HG02623 (cell line): ENCODE measurements around the gene AOPEP.
A peak's percentile ranks its signal among the peaks of the same experiment; 100 is the strongest.
"Not testable (repeated sequence)": the region's sequence is repeated elsewhere in the genome, so short reads cannot be mapped to it uniquely, and the experiment has no call there.

Source experiments
- ATAC-seq: cut with Tn5 transposase; IDR thresholded peaks from one replicate; pipeline ENCODE4 v1.9.1; 2021; ENCODE audit warnings: moderate library complexity; ENCODE audit not compliant: unreplicated experiment

The AOPEP gene

DNA sequence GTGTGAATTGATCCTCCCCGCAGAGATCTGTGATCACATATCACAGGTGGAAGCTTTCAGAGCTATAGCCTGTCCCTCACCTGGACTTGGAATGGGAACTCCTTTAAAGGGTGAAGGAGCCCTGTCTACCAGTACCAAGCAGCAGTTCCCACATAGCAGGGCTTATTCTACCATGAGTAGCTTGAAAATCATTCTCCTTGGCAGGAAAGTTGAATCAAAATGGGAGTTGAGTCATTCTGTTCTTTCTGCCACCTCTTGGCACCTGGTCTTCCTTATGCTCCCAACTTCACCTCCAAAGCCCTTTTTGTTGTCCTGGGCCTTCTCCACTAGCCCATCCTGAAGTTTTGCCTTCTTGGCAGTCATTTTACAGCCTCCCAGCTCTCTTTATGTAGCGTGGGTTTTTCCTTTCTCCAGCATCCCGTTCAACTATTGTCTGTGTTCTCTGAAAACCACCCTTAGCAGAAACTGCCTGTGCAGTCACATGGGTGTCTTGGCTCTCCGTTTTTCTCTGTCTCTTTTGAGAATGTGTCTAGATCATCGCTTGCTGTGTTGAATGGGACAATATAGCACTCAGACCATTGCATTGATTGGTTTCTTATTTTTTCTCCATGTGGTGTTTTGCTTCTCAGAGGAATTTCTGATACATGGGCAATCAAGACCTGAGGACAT is 222.2 kb downstream of the AOPEP start:
- ATAC-seq: no peak

DNA sequence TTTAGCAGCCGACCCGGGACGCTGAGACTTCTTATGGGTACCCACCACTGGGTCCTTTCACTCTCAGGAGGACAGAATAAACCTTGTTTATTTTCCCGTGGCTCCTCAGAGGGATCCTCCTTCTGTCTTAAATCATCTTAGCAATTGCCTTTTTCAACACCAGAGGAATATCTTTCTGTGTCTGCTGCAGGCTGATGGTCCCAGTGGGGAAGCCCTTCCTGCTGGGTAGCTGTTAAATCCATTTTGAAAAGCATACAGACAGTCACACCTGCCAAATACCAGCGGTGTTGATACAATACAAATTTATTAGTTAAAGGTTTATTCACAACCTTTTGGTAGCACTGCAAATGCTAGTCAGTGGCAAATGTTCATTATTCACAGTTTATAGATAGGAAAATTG is 222.9 kb downstream of the AOPEP start:
- no peak for ATAC-seq

DNA sequence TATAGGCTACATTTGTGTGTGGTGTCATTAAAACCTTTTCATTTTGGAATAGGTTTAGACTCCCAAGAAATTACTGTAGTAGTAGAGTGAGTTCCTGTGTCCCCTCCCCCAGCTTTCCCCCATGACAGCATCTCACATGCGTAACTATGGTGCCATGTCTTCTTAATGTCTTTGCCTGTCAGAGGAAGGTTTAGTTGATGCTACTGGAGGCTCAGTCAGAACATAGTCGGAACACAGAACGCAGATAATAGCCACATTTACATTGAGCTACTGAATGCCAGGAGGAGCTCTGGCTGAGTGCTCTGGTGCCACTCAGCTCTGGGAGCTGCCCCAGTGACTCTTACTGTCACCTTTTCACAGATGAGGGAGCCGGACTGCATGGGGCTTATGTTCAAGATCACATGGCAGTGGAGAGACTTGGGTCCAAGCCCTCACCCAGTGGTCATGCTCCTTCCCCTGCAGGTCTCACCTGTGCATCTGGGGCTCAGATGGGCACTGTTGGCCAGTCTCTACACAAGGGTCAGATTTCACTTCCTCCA is 223.6 kb downstream of the AOPEP start:
- ATAC-seq: no peak

DNA sequence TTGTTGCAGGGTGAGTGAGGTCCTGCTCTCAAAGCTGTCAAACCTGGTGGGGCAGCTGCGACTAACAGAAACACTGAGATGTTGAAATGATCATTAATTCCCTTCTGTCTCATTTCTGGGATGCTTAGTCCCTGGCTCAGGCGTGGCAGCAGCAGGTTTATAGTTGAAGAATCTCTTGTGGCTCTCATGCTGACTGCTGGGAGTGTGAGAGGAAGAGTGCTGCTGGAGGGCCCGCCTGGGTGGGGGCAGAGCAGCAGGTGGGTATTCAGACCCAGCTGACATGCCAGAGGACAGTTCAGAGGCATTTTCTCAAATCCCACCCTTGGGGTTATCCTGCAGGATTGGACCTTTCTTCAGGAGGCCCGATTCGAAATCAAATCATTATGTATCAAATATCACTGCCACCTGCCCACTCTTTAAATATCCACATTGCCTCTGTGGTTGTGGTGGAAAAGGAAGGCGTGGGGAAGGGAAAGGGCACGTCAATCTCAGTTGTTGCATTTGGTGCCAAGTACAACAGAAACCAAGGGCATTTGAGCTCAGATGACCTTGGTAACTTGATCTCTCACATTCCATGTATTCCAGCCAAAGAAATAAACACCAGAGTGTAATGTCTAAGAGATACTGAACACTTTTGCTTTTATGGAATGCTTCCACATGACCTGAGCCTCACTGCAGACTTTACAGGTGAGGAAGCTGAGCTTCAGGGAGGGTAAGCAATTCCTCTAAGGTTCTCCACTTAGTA is 224.3 kb downstream of the AOPEP start:
- no peak for ATAC-seq

DNA sequence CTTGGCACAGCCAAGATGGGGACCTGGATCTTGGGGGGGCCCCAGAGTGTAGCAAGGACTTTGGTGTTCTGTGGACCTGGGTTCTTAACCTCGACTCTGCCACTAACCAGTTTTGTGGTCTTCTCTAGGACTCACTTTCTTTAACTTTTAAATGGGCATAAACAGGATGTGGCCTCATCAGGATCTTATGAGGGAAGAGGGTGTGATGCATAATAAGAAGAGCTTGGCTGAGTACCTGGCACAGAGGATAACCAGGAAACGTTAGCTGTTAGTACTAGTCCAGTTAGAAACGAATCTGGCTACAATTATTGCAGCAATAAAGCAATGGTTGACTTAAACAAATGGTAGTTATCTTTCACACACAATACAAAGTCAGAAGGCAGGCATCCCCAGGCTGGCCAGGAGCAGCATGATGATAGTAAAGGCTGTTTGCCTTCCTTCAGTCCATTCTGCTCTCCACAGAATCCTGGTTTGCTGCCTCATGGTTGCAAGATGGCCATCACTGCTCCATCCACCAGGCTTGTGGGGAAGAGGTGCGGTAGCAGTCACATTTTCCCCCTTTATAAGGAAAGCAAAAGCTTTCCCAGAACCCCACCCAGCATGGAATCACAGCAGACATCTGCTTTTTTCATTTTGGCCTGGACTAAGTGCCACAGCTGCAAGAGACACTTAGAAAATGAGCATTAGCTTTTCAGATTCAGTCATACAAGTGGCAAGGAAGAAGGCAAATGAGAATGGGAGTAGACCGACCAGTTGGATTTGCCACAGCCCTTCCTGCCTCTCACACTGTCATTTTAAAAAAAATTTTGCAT is 225.0 kb downstream of the AOPEP start:
- no peak for ATAC-seq

DNA sequence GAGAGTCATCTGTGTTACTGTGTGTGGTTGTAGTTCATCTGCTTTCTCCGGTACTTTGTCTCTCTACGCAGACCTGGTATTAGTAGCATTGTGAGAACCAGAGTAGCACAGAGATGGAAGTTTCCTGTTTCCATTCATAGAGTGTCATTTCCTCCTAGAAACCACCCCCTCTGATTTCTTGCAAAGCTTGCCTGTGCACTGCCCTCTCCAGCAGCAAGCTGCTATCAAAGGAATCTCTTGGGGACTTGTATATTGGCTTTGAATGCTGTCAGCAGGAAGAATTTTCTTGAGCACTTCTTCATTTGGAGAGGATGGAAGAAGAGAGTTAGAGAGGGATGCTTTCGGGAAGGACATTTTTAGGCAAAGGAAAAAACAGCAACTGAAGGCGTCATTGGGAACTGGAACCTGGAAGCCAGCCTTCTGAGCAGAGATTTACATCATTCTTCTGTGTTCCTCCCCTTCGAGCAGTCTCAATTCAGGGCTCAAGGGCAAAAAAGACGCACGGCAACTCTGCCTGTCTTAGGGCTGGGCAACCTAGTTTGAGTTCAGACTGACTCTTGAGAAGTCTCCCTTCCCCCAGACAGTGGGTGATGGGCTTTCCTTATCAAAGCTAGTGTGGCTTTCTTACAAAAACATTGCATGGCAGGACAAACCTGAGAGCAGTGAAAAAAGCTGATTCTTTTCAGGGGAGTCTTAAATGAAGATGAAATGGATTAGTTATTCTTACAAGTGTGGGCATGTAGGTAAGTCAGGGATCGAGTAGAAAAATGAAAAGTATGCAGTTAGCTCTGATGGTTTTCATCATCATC is 226.3 kb downstream of the AOPEP start:
- ATAC-seq: peak; percentile 58

DNA sequence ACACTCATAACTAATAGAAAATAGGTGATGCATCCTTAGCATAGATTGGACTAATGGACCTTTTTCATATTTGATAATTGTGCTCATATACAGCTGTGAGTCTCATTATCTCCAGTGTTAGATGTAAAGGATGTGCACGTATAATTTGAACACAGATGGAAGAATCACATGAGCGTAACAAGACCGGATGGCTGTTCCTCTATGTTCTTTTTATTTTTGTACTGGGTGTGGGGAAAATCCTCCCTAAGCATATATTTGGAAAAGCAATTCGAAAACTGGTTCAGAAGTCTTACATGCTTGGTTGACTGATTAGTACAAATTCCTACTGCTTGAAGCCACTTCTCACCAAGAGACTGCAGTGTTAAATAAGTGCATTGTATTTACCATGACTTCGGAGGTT is 230.2 kb downstream of the AOPEP start:
- no peak for ATAC-seq

DNA sequence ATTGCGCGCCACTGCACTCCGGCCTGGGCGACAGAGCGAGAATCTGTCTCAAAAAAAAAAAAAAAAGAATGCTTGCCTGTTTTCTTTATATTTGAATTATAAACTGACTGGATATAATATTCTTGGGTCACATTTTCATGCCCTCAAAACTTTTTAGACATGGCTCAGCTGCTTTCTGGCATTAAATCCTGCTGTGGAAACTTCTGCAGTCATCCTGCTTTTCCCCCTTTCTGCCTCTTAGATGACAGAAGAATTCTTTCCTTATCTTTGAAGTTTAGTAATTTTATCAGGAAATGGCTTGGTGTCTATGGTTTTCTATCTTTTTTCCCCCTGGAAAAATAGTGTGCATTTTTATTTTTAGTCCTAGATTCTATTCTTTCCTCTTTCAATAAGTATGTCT is 234.5 kb downstream of the AOPEP start:
- no peak for ATAC-seq

DNA sequence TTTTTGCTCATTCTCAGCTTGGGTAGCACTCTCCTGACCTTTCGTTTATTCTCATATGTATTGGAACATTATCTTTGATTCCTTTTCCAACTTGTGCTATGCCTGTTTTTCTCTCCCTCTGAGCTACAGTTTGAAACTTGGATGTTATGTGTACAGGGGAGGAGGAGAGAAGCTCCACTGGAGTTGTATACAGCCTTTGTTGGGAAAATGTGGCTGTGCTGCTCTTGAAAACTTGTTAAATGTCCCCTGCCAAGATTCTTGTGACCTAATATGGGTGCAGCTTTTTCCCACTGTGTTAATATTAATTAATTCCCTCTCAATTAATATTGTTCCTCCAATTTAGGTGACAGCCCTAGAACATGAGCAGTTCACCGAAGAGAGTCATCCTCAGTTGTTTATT is 235.4 kb downstream of the AOPEP start:
- ATAC-seq: no peak

DNA sequence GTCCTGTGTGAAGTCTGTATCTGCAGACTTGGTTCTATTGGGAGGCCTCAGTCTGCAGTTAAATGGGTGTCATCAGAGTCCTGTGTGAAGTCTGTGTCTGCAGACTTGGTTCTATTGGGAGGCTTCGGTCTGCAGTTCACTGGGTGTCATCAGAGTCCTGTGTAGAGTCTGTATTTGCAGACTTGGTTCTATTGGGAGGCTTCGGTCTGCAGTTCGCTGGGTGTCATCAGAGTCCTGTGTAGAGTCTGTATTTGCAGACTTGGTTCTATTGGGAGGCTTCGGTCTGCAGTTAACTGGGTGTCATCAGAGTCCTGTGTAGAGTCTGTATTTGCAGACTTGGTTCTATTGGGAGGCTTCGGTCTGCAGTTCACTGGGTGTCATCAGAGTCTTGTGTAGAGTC is 239.1 kb downstream of the AOPEP start:
- ATAC-seq: not testable (repeated sequence)

DNA sequence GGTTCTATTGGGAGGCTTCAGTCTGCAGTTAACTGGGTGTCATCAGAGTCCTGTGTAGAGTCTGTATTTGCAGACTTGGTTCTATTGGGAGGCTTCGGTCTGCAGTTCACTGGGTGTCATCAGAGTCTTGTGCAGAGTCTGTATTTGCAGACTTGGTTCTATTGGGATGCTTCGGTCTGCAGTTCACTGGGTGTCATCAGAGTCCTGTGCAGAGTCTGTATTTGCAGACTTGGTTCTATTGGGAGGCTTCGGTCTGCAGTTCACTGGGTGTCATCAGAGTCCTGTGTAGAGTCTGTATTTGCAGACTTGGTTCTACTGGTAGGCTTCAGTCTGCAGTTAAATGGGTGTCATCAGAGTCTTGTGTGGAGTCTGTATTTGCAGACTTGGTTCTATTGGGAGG is 239.5 kb downstream of the AOPEP start:
- ATAC-seq: not testable (repeated sequence)

DNA sequence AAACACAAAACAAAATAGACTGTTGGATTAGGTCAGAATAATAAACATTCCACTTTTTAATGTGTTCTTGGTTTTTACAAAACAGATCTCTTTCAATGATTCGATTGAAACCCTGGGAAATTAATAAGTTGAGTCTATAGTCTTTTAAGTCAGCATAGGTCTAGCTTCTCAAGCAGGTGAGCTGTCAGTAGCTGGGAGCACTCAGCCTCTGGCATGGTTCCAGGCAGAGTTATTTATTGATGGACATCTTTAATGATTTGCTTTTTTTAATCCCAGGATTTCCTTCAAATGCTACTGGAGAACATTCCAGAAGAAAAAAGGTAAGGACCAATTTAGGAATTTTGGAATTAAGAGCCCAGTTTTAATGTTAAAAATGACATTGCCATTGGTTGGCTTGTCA is 241.0 kb downstream of the AOPEP start:
- no peak for ATAC-seq

DNA sequence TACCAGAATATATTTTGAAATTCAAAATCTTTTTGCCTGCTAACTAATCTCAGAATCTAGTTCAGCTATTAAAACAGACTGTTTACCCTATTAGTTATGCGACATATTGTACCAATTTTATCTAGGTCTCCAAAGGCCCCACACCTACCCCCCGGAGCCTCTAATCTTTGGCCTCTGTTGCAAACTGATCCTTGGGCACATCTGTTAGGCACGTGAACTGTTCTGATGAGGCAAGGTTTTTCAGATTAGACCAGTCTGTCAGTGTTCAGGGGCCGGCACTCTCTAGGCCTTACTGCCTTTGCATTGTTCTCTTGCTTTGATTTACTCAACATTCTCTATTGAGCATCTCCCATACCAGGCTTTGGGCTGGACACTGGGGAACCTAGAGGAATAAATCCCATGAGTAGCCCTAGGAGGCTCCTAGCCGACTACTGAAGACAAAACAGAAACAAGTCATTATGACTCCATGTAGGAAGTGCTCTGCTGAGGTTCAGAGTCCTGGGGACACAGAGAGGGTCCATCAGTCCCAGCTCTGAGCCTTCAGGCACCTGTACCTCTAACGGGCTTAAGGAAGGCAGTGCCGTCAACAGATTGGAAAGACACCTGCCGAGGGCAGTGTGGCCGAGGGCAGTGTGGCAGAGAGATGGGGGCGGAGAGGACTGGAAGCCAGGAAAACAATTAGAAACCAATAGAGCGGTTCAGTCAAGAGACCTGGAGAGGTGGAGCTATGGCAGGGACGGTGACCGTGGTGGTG is 245.1 kb downstream of the AOPEP start:
- ATAC-seq: no peak

DNA sequence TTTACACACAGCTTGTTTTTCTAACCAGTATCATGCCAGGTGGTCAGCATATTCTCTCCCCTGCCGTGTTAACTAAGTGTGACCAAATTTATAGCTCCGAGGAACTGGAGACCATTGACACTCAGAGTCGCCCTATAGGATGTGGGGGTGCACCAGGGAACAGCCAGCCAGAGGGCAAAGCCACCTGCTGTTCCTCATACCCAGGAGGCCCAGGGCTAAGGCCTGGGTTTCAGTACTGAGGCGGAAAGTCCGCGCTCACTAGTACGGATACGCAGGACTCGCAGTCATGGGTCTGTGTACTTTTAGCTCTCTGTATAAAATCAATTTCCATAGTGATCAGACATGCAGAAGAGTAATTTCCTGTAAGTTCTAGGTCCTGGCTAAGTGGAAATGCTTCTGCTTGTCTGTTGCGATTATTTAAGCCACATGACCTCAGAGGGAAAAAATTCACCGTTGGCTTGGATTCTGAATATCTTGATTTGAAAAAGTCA is 247.0 kb downstream of the AOPEP start:
- ATAC-seq: no peak

DNA sequence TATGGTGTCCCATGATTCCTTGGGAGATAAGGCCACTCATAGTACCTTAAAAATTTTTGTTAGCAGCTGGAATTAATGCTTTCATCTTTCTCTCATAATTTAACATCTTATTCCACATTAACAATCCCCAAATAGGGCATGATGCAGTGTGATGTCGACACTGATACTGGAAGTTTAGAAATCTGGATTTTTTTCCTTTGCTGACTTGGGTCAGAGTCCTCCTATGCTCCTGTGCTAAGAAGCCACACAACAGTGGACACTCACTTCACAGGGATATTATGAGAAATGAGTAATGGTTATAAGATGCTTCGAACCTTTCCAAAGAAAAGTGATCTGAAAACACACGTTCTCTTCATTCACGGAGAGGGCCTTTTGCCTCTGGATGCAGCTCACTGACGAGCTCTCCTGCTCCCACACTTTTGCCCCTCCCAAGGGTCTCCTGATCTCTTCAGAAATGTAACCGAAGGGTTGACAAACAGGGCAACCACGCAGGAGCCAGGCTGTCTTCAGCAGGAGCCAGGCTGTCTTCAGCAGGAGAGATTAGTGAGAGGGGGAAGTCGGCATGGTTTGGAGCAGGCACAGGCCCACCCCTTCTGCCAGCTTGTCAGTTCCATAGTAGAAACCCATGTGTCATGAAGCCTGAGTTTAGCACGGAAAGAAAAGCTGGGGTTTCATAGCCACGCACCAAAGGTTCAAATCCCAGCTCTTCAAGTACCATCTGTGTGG is 247.8 kb downstream of the AOPEP start:
- no peak for ATAC-seq

DNA sequence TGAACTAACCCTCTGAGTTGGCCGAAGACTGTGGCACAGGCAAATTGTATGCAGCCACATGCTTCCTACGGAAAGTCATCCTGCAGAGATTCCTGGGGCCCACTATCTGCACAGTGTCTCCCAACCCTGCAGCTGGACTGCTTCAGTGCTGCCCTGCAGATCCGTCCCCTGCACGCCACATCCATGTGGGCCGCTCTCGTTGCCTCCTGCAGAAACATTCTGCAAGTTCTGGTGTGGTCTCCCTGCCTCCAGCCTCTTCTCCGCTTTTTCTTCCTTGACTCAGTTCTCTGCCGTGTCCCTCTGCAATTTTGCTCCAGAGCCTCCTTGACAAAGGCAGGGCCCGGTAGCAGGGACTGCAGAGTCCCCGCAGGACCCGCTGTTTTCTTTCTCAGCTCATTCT is 249.0 kb downstream of the AOPEP start:
- ATAC-seq: no peak

DNA sequence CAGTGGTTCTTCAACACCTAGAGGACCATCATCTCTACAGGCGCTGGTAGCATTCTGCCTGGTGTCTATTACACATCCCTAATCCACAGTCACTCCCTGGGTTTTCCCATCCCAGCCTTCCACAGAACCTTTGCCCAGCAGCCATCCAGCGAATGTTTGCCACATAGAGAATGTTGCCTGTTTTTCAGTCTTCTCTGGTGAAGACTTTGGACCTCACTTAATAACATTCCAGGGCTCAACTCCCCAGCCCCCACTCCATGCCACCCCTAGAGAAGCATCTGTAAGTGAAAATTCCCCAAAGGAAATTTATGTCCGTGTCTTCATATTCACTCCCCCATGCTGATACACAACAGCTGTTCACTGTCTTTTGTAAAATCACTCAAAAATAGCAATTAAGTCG is 249.6 kb downstream of the AOPEP start:
- no peak for ATAC-seq

DNA sequence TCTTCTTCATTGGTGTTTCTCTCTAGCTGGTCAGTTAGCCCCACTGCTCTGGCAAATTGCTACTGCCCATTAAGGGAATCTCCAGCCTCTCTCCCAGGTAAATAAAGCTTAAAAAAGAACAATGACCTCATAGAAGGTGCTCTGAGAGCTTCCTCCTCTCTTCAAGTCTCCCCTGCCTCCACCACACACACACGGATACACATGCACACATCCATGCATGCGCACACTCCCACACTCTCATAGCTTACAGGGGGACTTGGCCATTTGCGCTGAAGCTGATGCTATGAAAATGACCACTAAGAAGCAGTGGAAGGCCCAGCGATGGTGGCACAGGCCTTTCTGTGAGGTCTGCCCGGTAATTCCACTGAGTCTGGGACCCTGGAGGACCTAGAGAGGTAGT is 250.9 kb downstream of the AOPEP start:
- ATAC-seq: no peak

DNA sequence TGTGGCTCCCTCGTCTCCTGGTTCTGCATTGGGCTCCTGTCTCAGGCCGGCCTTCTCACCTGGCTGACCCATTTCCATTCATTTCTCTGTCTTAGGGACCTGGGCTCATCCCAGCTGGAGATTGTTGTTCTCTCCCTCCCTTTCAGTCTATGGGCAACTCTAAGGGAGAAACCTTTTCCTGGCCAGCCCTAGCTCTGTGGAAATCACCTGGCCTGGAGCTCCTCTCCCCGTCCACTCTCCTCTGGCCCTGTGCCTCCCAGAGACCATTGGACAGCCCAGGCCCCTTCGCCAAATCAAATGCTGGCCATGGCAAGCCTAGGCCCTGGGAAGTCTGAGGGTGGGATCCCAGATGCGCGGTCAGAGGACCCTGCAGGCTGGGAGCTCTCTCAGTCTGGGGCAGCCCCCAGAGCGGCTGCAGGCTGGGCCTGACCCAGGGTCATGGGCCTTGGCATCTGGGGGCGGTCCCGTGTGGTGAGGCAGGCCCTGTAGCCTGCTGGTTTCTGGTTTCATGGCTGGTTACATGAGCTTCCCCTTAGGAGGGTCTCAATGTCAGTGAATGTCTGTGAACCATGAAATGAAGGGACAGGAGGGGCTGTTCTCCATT is 253.5 kb downstream of the AOPEP start:
- ATAC-seq: no peak
